ENCODE data around the gene KLK2.

KLK2 gene

DNA sequence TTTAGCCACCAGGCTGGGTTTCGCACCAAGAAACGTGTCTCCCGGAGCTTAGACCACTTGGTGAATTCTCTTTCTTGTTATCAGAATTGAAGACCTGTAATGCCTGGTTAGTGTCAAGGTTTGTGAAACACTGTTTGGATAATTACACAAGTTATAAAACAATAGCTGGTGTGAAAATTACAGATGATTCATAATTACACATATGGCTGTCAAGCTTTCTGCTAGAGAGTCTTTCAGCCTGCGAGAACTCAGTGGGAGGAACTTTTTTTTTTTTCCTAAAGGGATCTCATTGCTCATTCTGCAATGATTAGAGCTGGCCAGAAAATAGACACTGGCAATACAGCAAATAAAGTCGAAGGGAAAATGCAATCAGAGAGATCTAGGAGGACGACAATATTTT, 51.3 kb downstream of the KLK2 start:
- DNase-seq (ENCODE audit: low read depth in 2 of 2), result no peak

DNA sequence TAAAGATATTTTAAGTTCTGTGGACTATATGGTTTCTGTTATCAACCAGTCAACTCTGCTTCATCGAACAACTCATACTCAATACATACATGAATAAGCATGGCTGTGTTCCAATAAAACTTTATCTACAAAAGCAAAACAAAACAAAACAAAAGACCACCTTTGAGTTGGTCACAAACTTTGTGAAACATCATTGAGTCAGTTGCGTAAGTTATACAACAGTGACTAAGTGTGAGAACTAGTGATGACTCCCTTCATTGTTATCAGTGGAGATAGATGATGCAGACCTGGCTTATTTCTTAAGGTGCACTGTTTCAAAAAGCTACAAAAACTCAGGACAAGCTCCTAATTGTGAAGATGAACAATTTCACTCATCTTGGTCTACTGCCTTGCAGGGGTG, 52.5 kb downstream of the KLK2 start:
- no peak for DNase-seq (ENCODE audit: low read depth in 2 of 2)

GRCh38 chr19:50926144-50926543, 52.9 kb downstream of the KLK2 start:
- DNase-seq (ENCODE audit: low read depth in 2 of 2), result no peak

DNA sequence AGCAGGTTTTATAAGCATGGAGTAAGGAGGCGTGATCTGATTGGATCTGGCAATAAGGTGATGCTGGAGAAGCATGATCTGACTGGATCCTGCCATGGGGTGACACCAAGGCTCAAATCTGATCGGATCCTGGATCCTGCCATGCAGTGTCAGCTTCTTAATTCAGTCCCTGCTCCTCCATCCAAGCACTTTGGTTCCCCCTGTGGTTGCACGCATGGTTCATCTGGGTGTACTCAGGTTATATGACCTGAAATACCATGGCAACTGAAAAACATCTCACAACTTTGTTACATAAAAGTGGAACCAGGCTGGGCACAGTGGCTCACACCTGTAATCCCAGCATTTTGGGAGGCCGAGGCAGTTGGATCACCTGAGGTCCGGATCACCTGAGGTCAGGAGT, 55.6 kb downstream of the KLK2 start:
- DNase-seq (ENCODE audit: low read depth in 2 of 2), result no peak

Measured in stimulated activated CD4-positive, alpha-beta T cell treated with anti-CD3 and anti-CD28 coated beads, Interleukin-4, amount 100 ng/mL, for 48 hours (primary cell).